Stomach (tissue), 4 donors: ENCODE measurements around the gene MARCHF2.

Experiments
- EP300 ChIP-seq: sonication (generic); formaldehyde crosslinking; IDR thresholded peaks from one replicate; pipeline ENCODE4 v1.6.1; 2017; ENCODE audit warnings: antibody characterized with exemption
- POLR2A ChIP-seq, 4 donors: fragments of 450-650 bp; IDR thresholded peaks; one replicate each; pipeline ENCODE4 v1.6.1; 2016; ENCODE audit warnings: antibody characterized with exemption in 4 of 4, control low read depth in 2 of 4, mild to moderate bottlenecking in 1 of 4, moderate library complexity in 1 of 4
- POLR2AphosphoS5 ChIP-seq, 3 donors: sonication (generic); formaldehyde crosslinking; IDR thresholded peaks; one replicate each; pipeline ENCODE4 v1.6.1; 2016; ENCODE audit warnings: antibody characterized with exemption in 3 of 3
- TF ChIP-seq, protein P1 (sequence below), 7 experiments: fragments of 450-650 bp in 4 of 7; fragments of 200-600 bp in 3 of 7; sonication (generic) in 3 of 7; IDR thresholded peaks; one replicate each; pipeline ENCODE4 v1.5.1; 2016 to 2019; ENCODE audit warnings: antibody characterized with exemption in 7 of 7, control low read depth in 2 of 7, mild to moderate bottlenecking in 1 of 7

DNA sequence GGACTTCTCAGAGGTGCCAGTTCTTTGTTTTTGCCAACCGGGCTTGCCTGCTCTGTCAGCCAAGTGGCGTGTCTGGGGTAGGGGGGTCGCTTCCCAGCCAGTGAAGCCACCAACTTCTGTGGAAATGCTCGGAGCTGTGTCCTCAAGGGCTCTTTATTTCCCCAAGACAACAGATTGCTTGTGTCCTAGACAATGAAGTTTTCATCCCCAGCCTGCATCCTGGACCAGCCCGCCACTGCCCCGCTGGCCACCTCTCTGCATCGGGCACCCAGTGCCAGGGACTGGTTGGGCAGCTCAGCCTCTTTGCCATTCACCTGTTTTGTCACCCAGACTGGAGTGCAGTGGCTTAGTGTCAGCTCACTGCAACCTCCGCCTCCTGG lies 19.2 kb upstream of the MARCHF2 start:
- TF ChIP-seq POLR2AphosphoS5 (IDR thresholded peaks at IDR 0.05) (no peak), EP300 (no peak), POLR2A (IDR thresholded peaks at IDR 0.05) (no peak)
- TF ChIP-seq, protein P1, sequence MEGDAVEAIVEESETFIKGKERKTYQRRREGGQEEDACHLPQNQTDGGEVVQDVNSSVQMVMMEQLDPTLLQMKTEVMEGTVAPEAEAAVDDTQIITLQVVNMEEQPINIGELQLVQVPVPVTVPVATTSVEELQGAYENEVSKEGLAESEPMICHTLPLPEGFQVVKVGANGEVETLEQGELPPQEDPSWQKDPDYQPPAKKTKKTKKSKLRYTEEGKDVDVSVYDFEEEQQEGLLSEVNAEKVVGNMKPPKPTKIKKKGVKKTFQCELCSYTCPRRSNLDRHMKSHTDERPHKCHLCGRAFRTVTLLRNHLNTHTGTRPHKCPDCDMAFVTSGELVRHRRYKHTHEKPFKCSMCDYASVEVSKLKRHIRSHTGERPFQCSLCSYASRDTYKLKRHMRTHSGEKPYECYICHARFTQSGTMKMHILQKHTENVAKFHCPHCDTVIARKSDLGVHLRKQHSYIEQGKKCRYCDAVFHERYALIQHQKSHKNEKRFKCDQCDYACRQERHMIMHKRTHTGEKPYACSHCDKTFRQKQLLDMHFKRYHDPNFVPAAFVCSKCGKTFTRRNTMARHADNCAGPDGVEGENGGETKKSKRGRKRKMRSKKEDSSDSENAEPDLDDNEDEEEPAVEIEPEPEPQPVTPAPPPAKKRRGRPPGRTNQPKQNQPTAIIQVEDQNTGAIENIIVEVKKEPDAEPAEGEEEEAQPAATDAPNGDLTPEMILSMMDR (IDR thresholded peaks at IDR 0.05): no peak
